Gastroesophageal sphincter (tissue), 3 donors: ENCODE data around the gene HIF1A.
"Not testable (repeated sequence)": the region's sequence is repeated elsewhere in the genome, so short reads cannot be mapped to it uniquely, and the experiment has no call there.

Source experiments
- POLR2A ChIP-seq, 2 donors: fragments of 450-650 bp; IDR thresholded peaks; one replicate each; pipeline ENCODE4 v1.6.1; 2017; ENCODE audit warnings: antibody characterized with exemption in 2 of 2, mild to moderate bottlenecking in 2 of 2, moderate library complexity in 1 of 2
- TF ChIP-seq, protein P1 (sequence below), 4 experiments: fragments of 200-600 bp in 2 of 4; fragments of 450-650 bp in 2 of 4; sonication (generic) in 1 of 4; IDR thresholded peaks; one replicate each; pipeline ENCODE4 v1.5.1; 2017 to 2019; ENCODE audit warnings: antibody characterized with exemption in 4 of 4, mild to moderate bottlenecking in 2 of 4, moderate library complexity in 2 of 4

DNA sequence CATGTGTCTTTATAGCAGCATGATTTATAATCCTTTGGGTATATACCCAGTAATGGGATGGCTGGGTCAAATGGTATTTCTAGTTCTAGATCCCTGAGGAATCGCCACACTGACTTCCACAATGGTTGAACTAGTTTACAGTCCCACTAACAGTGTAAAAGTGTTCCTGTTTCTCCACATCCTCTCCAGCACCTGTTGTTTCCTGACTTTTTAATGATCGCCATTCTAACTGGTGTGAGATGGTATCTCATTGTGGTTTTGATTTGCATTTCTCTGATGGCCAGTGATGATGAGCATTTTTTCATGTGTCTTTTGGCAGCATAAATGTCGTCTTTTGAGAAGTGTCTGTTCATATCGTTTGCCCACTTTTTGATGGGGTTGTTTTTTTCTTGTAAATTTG, 12.5 kb downstream of the HIF1A start:
- TF ChIP-seq, protein P1, sequence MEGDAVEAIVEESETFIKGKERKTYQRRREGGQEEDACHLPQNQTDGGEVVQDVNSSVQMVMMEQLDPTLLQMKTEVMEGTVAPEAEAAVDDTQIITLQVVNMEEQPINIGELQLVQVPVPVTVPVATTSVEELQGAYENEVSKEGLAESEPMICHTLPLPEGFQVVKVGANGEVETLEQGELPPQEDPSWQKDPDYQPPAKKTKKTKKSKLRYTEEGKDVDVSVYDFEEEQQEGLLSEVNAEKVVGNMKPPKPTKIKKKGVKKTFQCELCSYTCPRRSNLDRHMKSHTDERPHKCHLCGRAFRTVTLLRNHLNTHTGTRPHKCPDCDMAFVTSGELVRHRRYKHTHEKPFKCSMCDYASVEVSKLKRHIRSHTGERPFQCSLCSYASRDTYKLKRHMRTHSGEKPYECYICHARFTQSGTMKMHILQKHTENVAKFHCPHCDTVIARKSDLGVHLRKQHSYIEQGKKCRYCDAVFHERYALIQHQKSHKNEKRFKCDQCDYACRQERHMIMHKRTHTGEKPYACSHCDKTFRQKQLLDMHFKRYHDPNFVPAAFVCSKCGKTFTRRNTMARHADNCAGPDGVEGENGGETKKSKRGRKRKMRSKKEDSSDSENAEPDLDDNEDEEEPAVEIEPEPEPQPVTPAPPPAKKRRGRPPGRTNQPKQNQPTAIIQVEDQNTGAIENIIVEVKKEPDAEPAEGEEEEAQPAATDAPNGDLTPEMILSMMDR (IDR thresholded peaks at IDR 0.05) = not testable (repeated sequence)
- TF ChIP-seq POLR2A (IDR thresholded peaks at IDR 0.05) = not testable (repeated sequence)
